K562 treated with DMSO at 1 percent for 12 hours (cell line): ENCODE measurements around the gene TMEM69. TPM values are rescaled to one million over a fixed set of nuclear protein-coding genes. Genes with fewer than 3 reads are reported as not detected.

Experiments
- total RNA-seq: library from RNA; unstranded; fragments of 300-600 nt; gene quantifications from 2 replicates; pipeline ENCODE4 v1.2.3, GENCODE V29; 2022; ENCODE audit not compliant: insufficient read depth

Gene TMEM69
- total RNA-seq = 31.0 and 58.6 TPM in 2 replicates

GRCh38 chr1:45687754-45688740 is at the start of gene TMEM69:
TMEM69 (plus strand) TSS chr1:45688181; CDS start chr1:45691069, 2,888 bp downstream.

GRCh38 chr1:45686288-45687013 is 1.5 kb upstream of the TMEM69 start, which contains the start of gene GPBP1L1:
GPBP1L1 (minus strand) TSS chr1:45686533; CDS start chr1:45659087, 27,446 bp downstream.

Other genes starting within 250 kb of the TMEM69 start
- gene TESK2, start 197.0 kb upstream of the TMEM69 start, total RNA-seq = 8.2 and 14.5 TPM in 2 replicates
- gene CCDC163, start 188.1 kb upstream of the TMEM69 start, total RNA-seq = 5.7 and 9.9 TPM in 2 replicates
- gene MMACHC, start 187.9 kb upstream of the TMEM69 start, total RNA-seq = 1.8 and 3.2 TPM in 2 replicates
- gene PRDX1, start 166.3 kb upstream of the TMEM69 start, total RNA-seq = 681 and 841 TPM in 2 replicates
- 180 and 238 TPM in 2 replicates for gene AKR1A1, start 137.4 kb upstream of the TMEM69 start, total RNA-seq
- gene NASP, start 104.1 kb upstream of the TMEM69 start, total RNA-seq = 228 and 377 TPM in 2 replicates
- gene CCDC17, start 64.1 kb upstream of the TMEM69 start, total RNA-seq = 1.3 and 3.0 TPM in 2 replicates
- 44.6 and 87.8 TPM in 2 replicates for gene GPBP1L1, start 1.6 kb upstream of the TMEM69 start, total RNA-seq
- 2.6 and 10.0 TPM in 2 replicates for gene IPP, start 62.5 kb downstream of the TMEM69 start, total RNA-seq
- gene MAST2, start 115.4 kb downstream of the TMEM69 start, total RNA-seq = 14.1 and 36.9 TPM in 2 replicates